GM10266 (cell line): ENCODE measurements around the gene PHPT1.

ENCODE experiments used
- DNase-seq: peaks from one replicate; pipeline ENCODE4 v3.0.0; 2012; ENCODE audit errors: extremely low spot score
- TF ChIP-seq, protein P1 (sequence below): IDR thresholded peaks from 2 replicates; pipeline ENCODE4 v1.5.1; 2012; ENCODE audit warnings: mild to moderate bottlenecking, low read depth; ENCODE audit not compliant: control insufficient read depth, insufficient read depth; ENCODE audit errors: missing control alignments

PHPT1 gene

DNA sequence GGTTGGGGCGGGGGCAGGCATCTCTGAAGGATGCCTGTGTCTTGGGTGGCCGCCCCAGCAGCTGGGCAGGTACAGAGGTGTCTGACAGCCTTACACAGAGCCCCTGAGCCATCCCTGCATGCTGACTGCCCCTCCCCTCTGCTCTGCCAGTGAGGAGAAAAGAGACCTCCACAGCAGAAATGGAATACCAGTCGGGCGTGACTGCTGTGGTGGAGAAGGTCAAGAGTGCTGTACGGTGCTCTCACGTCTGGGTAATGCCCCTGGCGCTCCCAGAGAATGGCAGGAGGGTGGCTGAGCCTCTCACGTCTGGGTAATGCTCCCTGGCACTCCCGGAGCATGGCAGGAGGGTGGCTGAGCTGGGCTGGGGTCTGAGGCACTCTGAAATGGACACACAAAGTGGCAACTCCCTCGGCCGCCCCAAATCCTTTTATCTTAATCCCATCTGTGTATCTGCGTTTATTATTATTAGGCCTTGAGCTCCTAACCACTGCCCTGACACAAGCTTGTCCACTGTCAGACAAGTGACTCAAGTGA is 43.9 kb upstream of the PHPT1 start:
- TF ChIP-seq, protein P1, sequence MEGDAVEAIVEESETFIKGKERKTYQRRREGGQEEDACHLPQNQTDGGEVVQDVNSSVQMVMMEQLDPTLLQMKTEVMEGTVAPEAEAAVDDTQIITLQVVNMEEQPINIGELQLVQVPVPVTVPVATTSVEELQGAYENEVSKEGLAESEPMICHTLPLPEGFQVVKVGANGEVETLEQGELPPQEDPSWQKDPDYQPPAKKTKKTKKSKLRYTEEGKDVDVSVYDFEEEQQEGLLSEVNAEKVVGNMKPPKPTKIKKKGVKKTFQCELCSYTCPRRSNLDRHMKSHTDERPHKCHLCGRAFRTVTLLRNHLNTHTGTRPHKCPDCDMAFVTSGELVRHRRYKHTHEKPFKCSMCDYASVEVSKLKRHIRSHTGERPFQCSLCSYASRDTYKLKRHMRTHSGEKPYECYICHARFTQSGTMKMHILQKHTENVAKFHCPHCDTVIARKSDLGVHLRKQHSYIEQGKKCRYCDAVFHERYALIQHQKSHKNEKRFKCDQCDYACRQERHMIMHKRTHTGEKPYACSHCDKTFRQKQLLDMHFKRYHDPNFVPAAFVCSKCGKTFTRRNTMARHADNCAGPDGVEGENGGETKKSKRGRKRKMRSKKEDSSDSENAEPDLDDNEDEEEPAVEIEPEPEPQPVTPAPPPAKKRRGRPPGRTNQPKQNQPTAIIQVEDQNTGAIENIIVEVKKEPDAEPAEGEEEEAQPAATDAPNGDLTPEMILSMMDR, result no peak
- no peak for DNase-seq

DNA sequence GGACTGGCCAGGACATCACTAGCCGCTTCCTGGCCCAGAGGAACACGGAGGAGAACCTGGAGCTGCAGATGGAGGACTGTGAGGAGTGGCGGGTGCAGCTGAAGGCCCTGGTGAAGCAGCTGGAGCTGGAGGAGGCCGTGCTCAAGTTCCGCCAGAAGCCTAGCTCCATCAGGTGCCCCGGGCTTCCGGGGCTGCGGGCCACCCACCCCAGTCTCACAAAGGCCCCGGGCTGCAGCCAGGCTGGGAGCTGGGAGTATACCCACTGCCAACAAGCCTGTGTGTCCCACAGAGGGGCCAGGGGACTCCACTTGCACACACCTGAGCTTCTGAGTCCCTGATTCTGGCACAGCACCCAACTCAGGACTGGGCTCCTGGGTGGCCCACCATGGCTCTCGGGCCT is 43.1 kb upstream of the PHPT1 start:
- DNase-seq, result no peak
- TF ChIP-seq, protein P1, result no peak

DNA sequence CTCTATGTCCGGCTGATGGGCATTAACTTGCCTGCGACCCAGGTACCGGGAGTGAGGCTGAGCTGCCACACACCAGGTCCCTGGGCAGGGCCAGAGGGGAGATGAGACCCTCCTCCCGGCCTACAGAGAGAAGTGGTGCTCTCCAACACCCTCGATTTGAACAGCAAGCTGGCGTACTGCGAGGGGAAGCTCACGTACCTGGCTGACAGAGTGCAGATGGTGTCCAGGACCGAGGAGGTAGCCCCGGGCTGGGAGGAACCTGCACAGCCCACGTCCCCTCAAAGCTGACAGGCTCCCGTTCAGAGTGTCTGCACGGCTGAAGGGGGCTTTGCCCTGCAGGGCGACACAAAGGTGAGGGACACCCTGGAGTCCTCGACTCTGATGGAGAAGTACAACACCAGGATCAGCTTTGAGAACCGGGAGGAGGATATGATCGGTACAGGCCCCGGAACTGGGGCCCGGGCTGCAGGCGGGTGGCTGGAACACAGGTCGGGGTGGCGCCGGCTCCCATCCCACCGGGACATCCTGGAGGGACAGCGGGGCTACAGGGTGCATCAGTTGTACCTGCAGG is 42.5 kb upstream of the PHPT1 start:
- TF ChIP-seq, protein P1, result no peak
- no peak for DNase-seq

DNA sequence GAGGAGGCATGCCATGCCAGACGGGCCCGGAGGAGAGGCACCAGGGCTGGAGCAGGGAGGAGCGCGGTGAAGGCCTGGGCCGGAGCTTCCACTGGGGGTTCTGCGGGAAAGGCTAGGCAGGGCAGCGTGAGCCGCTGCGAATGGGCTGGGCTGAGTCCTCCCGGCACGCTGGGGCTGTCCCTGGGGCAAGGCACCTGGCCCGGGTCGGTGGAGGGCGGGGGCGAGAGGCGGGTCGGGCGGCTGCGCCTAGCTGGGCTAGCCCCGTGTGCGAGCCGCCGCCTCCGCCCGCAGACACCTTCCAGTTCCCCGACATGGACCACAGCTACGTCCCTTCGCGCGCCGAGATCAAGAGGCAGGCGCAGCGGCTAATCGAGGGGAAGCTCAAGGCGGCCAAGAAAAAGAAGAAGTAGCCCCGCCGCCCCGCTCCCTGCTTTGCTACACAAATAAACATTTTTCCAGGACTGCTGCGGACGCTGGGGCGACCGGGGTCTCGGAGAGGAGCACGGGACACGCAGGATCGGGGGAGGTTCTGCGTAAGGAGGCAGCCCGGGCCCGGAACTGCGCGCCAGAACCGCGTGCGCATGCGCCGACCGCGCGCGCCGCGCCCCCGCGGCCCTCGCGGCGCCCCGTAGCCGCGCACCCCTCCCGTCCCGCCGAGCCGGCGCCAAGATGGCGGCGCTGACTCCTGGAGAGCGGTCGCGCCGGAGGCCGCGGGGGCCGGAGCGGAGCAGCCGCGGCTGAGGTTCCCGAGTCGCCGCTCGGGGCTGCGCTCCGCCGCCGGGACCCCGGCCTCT is 41.7 kb upstream of the PHPT1 start, which contains the start of gene RABL6:
TSS of gene RABL6 (plus strand) at position 668 of the 794 bp plus-strand sequence. CDS start 249 bp downstream, outside the sequence.
- TF ChIP-seq, protein P1, result no peak
- peak; percentile 99 for DNase-seq

DNA sequence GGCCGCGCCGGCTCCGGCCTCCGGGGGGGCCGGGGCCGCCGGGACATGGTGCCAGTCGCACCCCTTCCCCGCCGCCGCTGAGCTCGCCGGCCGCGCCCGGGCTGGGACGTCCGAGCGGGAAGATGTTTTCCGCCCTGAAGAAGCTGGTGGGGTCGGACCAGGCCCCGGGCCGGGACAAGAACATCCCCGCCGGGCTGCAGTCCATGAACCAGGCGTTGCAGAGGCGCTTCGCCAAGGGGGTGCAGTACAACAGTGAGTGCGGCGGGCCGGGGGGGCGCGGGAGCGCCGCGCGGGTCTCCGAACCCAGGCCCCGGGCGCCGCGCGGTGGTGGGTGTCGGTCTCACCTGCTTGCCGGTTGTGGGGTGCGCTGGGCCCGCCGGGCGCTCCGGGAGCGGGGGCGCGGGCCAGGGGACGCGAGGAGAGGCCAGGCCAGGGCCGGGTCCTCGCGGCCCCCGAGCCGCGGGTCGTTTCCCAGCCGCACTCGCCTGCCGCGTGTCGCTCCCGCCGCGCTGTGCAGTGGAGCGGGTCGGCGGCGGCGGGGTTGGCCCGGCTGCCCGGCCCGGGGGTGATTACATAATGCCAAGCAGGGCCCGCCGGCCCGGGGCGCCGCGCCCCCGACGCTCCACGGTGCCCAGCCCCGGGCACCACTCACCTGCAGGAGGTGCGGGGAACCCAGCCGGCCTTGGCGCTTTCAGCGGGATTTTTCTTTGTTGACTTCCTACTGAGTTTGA is 41.0 kb upstream of the PHPT1 start:
- DNase-seq, result peak; percentile 65
- TF ChIP-seq, protein P1, result no peak

DNA sequence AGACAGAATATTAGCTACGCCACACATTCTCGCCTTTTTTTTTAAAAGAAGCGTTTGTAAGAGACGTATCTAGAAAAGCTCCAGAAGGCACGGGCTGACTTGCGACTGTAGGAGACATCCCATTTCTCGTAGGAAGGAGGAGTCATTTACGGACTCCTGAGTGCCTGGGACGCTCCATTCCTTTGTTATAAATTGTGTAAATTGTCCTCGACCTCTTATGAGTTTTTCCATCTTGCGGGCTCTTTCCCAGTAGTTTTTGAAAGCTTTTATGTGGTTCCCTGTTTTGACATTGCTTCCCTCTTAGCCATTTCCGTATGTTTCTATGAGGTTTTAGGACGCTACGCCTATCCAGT is 40.4 kb upstream of the PHPT1 start:
- DNase-seq, result no peak

More for the DNA sequence above, 40.4 kb upstream of the PHPT1 start:
- TF ChIP-seq, protein P1, result no peak
